ENCODE results near the gene MBD3L5.
"Not testable (repeated sequence)": the region's sequence is repeated elsewhere in the genome, so short reads cannot be mapped to it uniquely, and the experiment has no call there.

MBD3L5 gene

GRCh38 chr19:7030278-7030677, at the start of gene MBD3L5:
TSS of gene MBD3L5 (plus strand) at chr19:7030578. CDS start at chr19:7030612, 34 bp downstream.
- not testable (repeated sequence) for H3K27me3 ChIP-seq (ENCODE audit: control insufficient read depth, insufficient read depth, low read length); H3K9ac ChIP-seq (ENCODE audit: low read depth, low read length); H3K36me3 ChIP-seq (ENCODE audit: control insufficient read depth, insufficient read depth, low read length); H3K4me3 ChIP-seq (ENCODE audit: low read depth, low read length); H3K4me1 ChIP-seq (ENCODE audit: control insufficient read depth, insufficient read depth, low read length); H3K9me3 ChIP-seq (ENCODE audit: control insufficient read depth, insufficient read depth, low read length)

- Histone ChIP-seq H3K27me3 (ENCODE audit: control insufficient read depth, insufficient read depth, low read length) (no peaks in the 10 kb centered on the region), H3K4me3 (ENCODE audit: low read depth, low read length) (no peak overlapping the region), H3K9me3 (ENCODE audit: control insufficient read depth, insufficient read depth, low read length) (peaks cover 4% of the 10 kb centered on the region)
Measured at GRCh38 chr19:6983448-6983847, 46.9 kb upstream of the MBD3L5 start.

GRCh38 chr19:6987850-6988249, 42.5 kb upstream of the MBD3L5 start:
- H3K27me3 ChIP-seq (ENCODE audit: control insufficient read depth, insufficient read depth, low read length): no peaks in the 10 kb centered on the region
- H3K4me1 ChIP-seq (ENCODE audit: control insufficient read depth, insufficient read depth, low read length): no peaks in the 10 kb centered on the region
- peaks cover 10% of the 10 kb centered on the region for H3K9me3 ChIP-seq (ENCODE audit: control insufficient read depth, insufficient read depth, low read length)
- H3K4me3 ChIP-seq (ENCODE audit: low read depth, low read length): no peak overlapping the region
- H3K9ac ChIP-seq (ENCODE audit: low read depth, low read length): no peak overlapping the region
- no peaks in the 10 kb centered on the region for H3K36me3 ChIP-seq (ENCODE audit: control insufficient read depth, insufficient read depth, low read length)

More at GRCh38 chr19:6983448-6983847, 46.9 kb upstream of the MBD3L5 start:
- H3K4me1 ChIP-seq (ENCODE audit: control insufficient read depth, insufficient read depth, low read length): no peaks in the 10 kb centered on the region
- no peaks in the 10 kb centered on the region for H3K36me3 ChIP-seq (ENCODE audit: control insufficient read depth, insufficient read depth, low read length)
- no peak overlapping the region for H3K9ac ChIP-seq (ENCODE audit: low read depth, low read length)

- no peak overlapping the region for H3K9ac ChIP-seq (ENCODE audit: low read depth, low read length)
Measured at GRCh38 chr19:6988257-6988656, 42.1 kb upstream of the MBD3L5 start.

GRCh38 chr19:6995054-6995453, 35.3 kb upstream of the MBD3L5 start:
- no peak overlapping the region for H3K9ac ChIP-seq (ENCODE audit: low read depth, low read length)
- H3K4me3 ChIP-seq (ENCODE audit: low read depth, low read length): no peak overlapping the region
- no peaks in the 10 kb centered on the region for H3K4me1 ChIP-seq (ENCODE audit: control insufficient read depth, insufficient read depth, low read length)
- H3K36me3 ChIP-seq (ENCODE audit: control insufficient read depth, insufficient read depth, low read length): no peaks in the 10 kb centered on the region
- H3K27me3 ChIP-seq (ENCODE audit: control insufficient read depth, insufficient read depth, low read length): no peaks in the 10 kb centered on the region
- H3K9me3 ChIP-seq (ENCODE audit: control insufficient read depth, insufficient read depth, low read length): peaks cover 25% of the 10 kb centered on the region

More at GRCh38 chr19:6988257-6988656, 42.1 kb upstream of the MBD3L5 start:
- no peaks in the 10 kb centered on the region for H3K36me3 ChIP-seq (ENCODE audit: control insufficient read depth, insufficient read depth, low read length)
- no peaks in the 10 kb centered on the region for H3K4me1 ChIP-seq (ENCODE audit: control insufficient read depth, insufficient read depth, low read length)
- H3K4me3 ChIP-seq (ENCODE audit: low read depth, low read length): no peak overlapping the region
- H3K9me3 ChIP-seq (ENCODE audit: control insufficient read depth, insufficient read depth, low read length): peaks cover 10% of the 10 kb centered on the region
- no peaks in the 10 kb centered on the region for H3K27me3 ChIP-seq (ENCODE audit: control insufficient read depth, insufficient read depth, low read length)

- no peaks in the 10 kb centered on the region for H3K4me1 ChIP-seq (ENCODE audit: control insufficient read depth, insufficient read depth, low read length)
- no peak overlapping the region for H3K4me3 ChIP-seq (ENCODE audit: low read depth, low read length)
- H3K36me3 ChIP-seq (ENCODE audit: control insufficient read depth, insufficient read depth, low read length): no peaks in the 10 kb centered on the region
- no peak overlapping the region for H3K9ac ChIP-seq (ENCODE audit: low read depth, low read length)
- H3K9me3 ChIP-seq (ENCODE audit: control insufficient read depth, insufficient read depth, low read length): peaks cover 22% of the 10 kb centered on the region
- no peaks in the 10 kb centered on the region for H3K27me3 ChIP-seq (ENCODE audit: control insufficient read depth, insufficient read depth, low read length)
Measured at GRCh38 chr19:6996810-6997209, 33.6 kb upstream of the MBD3L5 start.

- Histone ChIP-seq H3K4me3 (ENCODE audit: low read depth, low read length) (no peak overlapping the region), H3K9ac (ENCODE audit: low read depth, low read length) (no peak overlapping the region), H3K27me3 (ENCODE audit: control insufficient read depth, insufficient read depth, low read length) (no peaks in the 10 kb centered on the region), H3K36me3 (ENCODE audit: control insufficient read depth, insufficient read depth, low read length) (no peaks in the 10 kb centered on the region), H3K9me3 (ENCODE audit: control insufficient read depth, insufficient read depth, low read length) (peaks cover 22% of the 10 kb centered on the region), H3K4me1 (ENCODE audit: control insufficient read depth, insufficient read depth, low read length) (no peaks in the 10 kb centered on the region)
Measured at GRCh38 chr19:6997679-6998445, 32.5 kb upstream of the MBD3L5 start.

- Histone ChIP-seq H3K36me3 (ENCODE audit: control insufficient read depth, insufficient read depth, low read length) (no peaks in the 10 kb centered on the region), H3K4me1 (ENCODE audit: control insufficient read depth, insufficient read depth, low read length) (no peaks in the 10 kb centered on the region), H3K9ac (ENCODE audit: low read depth, low read length) (no peak overlapping the region), H3K27me3 (ENCODE audit: control insufficient read depth, insufficient read depth, low read length) (no peaks in the 10 kb centered on the region), H3K9me3 (ENCODE audit: control insufficient read depth, insufficient read depth, low read length) (peaks cover 19% of the 10 kb centered on the region), H3K4me3 (ENCODE audit: low read depth, low read length) (no peak overlapping the region)
Measured at GRCh38 chr19:6999933-7000332, 30.4 kb upstream of the MBD3L5 start.

- Histone ChIP-seq H3K4me3 (ENCODE audit: low read depth, low read length) (no peak overlapping the region), H3K9me3 (ENCODE audit: control insufficient read depth, insufficient read depth, low read length) (peaks cover 16% of the 10 kb centered on the region), H3K27me3 (ENCODE audit: control insufficient read depth, insufficient read depth, low read length) (no peaks in the 10 kb centered on the region), H3K36me3 (ENCODE audit: control insufficient read depth, insufficient read depth, low read length) (no peaks in the 10 kb centered on the region), H3K4me1 (ENCODE audit: control insufficient read depth, insufficient read depth, low read length) (no peaks in the 10 kb centered on the region), H3K9ac (ENCODE audit: low read depth, low read length) (no peak overlapping the region)
Measured at GRCh38 chr19:7000333-7000732, 30.0 kb upstream of the MBD3L5 start.

- Histone ChIP-seq H3K27me3 (ENCODE audit: control insufficient read depth, insufficient read depth, low read length) (no peaks in the 10 kb centered on the region), H3K9me3 (ENCODE audit: control insufficient read depth, insufficient read depth, low read length) (peaks cover 12% of the 10 kb centered on the region), H3K4me3 (ENCODE audit: low read depth, low read length) (no peak overlapping the region), H3K9ac (ENCODE audit: low read depth, low read length) (no peak overlapping the region), H3K36me3 (ENCODE audit: control insufficient read depth, insufficient read depth, low read length) (no peaks in the 10 kb centered on the region), H3K4me1 (ENCODE audit: control insufficient read depth, insufficient read depth, low read length) (no peaks in the 10 kb centered on the region)
Measured at GRCh38 chr19:7000816-7001215, 29.6 kb upstream of the MBD3L5 start.

- Histone ChIP-seq H3K27me3 (ENCODE audit: control insufficient read depth, insufficient read depth, low read length) (no peaks in the 10 kb centered on the region), H3K4me3 (ENCODE audit: low read depth, low read length) (no peak overlapping the region), H3K9ac (ENCODE audit: low read depth, low read length) (no peak overlapping the region), H3K36me3 (ENCODE audit: control insufficient read depth, insufficient read depth, low read length) (no peaks in the 10 kb centered on the region), H3K9me3 (ENCODE audit: control insufficient read depth, insufficient read depth, low read length) (peaks cover 6% of the 10 kb centered on the region), H3K4me1 (ENCODE audit: control insufficient read depth, insufficient read depth, low read length) (no peaks in the 10 kb centered on the region)
Measured at GRCh38 chr19:7004313-7004931, 26.0 kb upstream of the MBD3L5 start.

GRCh38 chr19:7006135-7006704, 24.2 kb upstream of the MBD3L5 start:
- no peak overlapping the region for H3K4me3 ChIP-seq (ENCODE audit: low read depth, low read length)
- no peak overlapping the region for H3K9ac ChIP-seq (ENCODE audit: low read depth, low read length)
- H3K27me3 ChIP-seq (ENCODE audit: control insufficient read depth, insufficient read depth, low read length): no peaks in the 10 kb centered on the region
- H3K9me3 ChIP-seq (ENCODE audit: control insufficient read depth, insufficient read depth, low read length): peaks cover 2% of the 10 kb centered on the region
- H3K36me3 ChIP-seq (ENCODE audit: control insufficient read depth, insufficient read depth, low read length): no peaks in the 10 kb centered on the region
- no peaks in the 10 kb centered on the region for H3K4me1 ChIP-seq (ENCODE audit: control insufficient read depth, insufficient read depth, low read length)
